Measurements from ENCODE around the gene PODNL1.

Gene PODNL1

GRCh38 chr19:13887517-13887916 is 50.7 kb downstream of the PODNL1 start:
- no peak for DNase-seq

- DNase-seq, result no peak
Observed at GRCh38 chr19:13887018-13887436, 51.2 kb downstream of the PODNL1 start.

DNA sequence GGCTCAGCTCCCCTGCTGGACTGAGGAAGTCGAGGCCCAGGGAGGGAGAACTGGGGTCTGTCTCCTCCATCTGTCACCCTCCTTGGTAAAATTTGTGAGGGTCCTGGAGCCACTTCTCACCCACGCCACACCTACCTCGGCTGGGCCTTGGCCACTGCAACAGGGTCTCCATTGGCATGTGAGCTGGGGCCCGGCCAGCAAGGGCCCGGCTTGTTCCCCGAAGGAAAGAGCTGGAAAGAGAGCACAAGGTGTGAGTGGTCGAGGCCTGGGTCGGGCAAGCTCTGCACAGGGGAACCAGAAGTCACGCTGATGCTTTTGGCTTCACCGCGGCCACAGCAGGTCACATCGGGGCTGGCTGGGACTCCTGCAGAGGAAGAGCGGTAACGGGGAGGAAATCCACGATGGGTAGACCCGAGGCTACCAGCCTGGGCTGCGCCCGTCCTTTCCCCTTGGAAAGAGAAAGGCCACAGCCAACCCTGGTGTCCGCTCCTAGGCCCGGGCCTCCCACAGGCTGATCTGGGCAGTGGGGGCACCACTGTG is 52.3 kb downstream of the PODNL1 start:
- DNase-seq, result no peak

- no peak for DNase-seq
Observed at GRCh38 chr19:13884726-13885591, 53.3 kb downstream of the PODNL1 start.

DNA sequence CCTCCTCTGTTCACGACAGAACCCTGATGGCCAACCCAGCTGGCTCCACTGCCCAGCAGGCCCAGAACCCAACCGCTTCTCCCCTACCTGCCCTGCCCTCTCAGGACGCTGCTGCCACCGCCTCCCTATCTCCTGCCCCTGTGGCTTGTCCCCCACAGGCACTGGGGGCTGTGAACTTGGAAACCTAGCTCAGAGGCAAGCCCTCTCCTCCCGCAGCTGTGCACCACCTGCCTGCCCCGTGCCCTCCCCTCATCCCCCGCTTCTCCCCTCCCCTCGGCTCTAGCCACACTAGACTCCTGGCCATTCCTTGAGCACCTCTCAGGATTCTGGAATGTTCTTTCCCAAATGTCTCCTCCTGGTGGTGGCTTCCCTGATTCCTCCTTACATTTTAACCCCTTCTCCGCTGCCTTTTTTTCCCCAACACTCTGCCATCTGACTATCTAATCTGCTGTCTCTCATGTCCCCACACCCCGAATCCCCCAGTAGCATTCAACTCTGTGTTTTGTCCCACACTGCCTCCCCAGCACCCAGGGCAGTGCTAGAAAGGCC is 54.6 kb downstream of the PODNL1 start:
- DNase-seq, result no peak

- DNase-seq, result no peak
Observed at GRCh38 chr19:13882836-13883235, 55.4 kb downstream of the PODNL1 start.

GRCh38 chr19:13882419-13882795 is 55.8 kb downstream of the PODNL1 start:
- DNase-seq, result no peak

- no peak for DNase-seq
Observed at GRCh38 chr19:13881692-13882418, 56.4 kb downstream of the PODNL1 start.

- no peak for DNase-seq
Observed at GRCh38 chr19:13881251-13881691, 56.9 kb downstream of the PODNL1 start.

Data from T-helper 9 cell (primary cell).